ENCODE data around the gene NR3C1.

The NR3C1 gene

GRCh38 chr5:143413958-143414669 is 10.6 kb upstream of the NR3C1 start:
- TF ChIP-seq, protein P1, sequence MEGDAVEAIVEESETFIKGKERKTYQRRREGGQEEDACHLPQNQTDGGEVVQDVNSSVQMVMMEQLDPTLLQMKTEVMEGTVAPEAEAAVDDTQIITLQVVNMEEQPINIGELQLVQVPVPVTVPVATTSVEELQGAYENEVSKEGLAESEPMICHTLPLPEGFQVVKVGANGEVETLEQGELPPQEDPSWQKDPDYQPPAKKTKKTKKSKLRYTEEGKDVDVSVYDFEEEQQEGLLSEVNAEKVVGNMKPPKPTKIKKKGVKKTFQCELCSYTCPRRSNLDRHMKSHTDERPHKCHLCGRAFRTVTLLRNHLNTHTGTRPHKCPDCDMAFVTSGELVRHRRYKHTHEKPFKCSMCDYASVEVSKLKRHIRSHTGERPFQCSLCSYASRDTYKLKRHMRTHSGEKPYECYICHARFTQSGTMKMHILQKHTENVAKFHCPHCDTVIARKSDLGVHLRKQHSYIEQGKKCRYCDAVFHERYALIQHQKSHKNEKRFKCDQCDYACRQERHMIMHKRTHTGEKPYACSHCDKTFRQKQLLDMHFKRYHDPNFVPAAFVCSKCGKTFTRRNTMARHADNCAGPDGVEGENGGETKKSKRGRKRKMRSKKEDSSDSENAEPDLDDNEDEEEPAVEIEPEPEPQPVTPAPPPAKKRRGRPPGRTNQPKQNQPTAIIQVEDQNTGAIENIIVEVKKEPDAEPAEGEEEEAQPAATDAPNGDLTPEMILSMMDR (conservative IDR thresholded peaks at IDR 0.05; ENCODE audit: control insufficient read depth, insufficient read depth, low read depth, low read length): no peak
- no peak for DNase-seq (ENCODE audit: low read depth)
- no peak overlapping the region for H3K4me3 ChIP-seq (ENCODE audit: control insufficient read depth, low read depth, low read length)

DNA sequence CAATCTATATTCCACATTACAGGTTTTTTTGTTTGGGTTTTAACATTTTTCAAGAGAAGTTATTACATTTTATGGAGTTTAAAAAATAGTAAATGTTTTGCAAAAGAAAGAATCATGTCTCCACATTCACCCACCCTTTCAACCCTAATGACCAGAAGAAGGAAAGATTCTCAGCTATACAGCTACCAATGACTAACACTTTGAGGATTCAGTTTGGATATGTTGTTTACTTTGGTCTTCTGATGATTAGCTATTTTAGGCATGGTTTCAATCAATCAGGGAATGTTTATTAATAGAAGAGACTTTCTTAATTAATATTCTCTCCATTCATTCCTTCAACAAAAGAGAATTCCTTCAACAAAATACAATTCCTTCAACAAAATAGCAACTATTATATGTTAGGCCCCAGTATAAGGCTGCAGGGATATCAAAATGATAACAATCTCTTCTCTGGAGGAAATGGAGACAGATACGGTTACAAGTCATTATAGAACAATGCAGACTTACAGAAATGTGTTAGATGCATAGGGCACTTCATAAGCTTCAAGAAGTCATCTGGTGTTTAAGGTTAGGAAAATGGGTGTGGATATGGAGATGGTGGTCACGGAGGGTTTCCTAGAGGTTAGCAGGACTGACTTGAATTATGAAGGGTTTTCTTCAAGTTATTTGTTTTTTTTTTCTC is 9.3 kb upstream of the NR3C1 start:
- TF ChIP-seq, protein P1 (conservative IDR thresholded peaks at IDR 0.05; ENCODE audit: control insufficient read depth, insufficient read depth, low read depth, low read length): no peak
- no peak for DNase-seq (ENCODE audit: low read depth)
- no peak overlapping the region for H3K4me3 ChIP-seq (ENCODE audit: control insufficient read depth, low read depth, low read length)

DNA sequence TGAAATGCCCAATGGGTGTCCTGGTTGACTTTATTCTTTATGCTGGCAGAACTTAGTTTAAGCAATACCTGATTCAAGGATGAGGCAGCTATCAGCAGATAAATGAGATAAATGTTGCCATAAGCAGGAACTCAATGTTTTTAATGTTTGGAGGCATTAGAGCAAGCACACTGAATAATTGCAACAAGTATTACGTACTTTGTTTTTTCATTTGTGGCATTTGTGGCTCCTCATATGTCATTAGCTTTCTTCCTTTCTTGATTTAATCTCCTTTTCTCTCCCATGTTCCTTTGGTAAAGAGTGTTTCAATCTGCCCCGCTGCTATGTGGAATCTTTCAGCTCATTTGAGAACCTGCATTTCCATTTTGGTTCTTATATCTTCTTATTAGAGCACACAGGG is 6.4 kb upstream of the NR3C1 start:
- H3K4me3 ChIP-seq (ENCODE audit: control insufficient read depth, low read depth, low read length): no peak overlapping the region
- TF ChIP-seq, protein P1 (conservative IDR thresholded peaks at IDR 0.05; ENCODE audit: control insufficient read depth, insufficient read depth, low read depth, low read length): no peak
- no peak for DNase-seq (ENCODE audit: low read depth)

- TF ChIP-seq, protein P1 (conservative IDR thresholded peaks at IDR 0.05; ENCODE audit: control insufficient read depth, insufficient read depth, low read depth, low read length): no peak
- DNase-seq (ENCODE audit: low read depth): no peak
- H3K4me3 ChIP-seq (ENCODE audit: control insufficient read depth, low read depth, low read length): no peak overlapping the region
Observed at GRCh38 chr5:143406408-143406807, 2.9 kb upstream of the NR3C1 start.

GRCh38 chr5:143405849-143406098 is 2.3 kb upstream of the NR3C1 start:
- TF ChIP-seq, protein P1 (conservative IDR thresholded peaks at IDR 0.05; ENCODE audit: control insufficient read depth, insufficient read depth, low read depth, low read length): no peak
- DNase-seq (ENCODE audit: low read depth): no peak
- peak overlapping the region; percentile 60 for H3K4me3 ChIP-seq (ENCODE audit: control insufficient read depth, low read depth, low read length)

DNA sequence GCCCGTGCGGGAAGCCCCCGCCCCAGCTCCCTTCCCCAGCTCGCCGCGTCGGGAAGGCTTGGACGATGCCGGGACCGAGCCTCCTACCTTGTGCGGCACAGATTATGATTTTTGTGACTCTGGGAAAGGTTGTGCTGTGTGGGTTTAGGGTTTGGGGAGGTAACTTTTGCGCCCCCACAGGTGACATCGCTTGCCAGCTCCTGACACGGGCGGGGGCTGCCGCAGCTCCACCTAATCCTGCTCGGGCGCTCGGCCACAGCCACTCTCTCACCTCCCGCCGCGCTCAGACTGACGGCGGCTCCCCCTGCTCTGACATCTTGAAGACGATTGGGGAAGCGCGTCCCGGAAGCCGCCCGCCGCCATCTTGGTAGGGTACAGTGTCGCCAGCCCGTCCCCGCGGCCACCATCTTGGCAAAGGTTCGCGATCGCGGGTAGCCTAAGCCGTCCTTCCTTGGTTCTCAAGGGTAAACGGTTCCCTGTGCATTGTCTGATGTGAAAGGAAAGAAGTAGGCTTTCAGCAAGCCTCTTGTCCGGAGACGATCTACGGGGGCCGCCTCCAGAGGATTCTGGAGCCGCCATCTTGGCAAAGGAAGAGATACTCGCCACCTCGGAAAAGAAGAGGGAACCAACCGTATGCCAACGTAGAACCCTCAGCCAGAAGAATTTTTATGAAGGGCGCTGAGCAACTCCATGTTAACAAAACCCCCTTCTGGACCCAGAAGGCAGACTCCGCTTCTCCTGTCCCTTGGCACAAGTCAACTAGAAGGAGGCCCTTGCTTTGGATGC is 1.8 kb upstream of the NR3C1 start:
- DNase-seq (ENCODE audit: low read depth): peak; percentile 71
- peak overlapping the region; percentile 60 for H3K4me3 ChIP-seq (ENCODE audit: control insufficient read depth, low read depth, low read length)
- TF ChIP-seq, protein P1 (conservative IDR thresholded peaks at IDR 0.05; ENCODE audit: control insufficient read depth, insufficient read depth, low read depth, low read length): no peak

Data from fibroblast of mammary gland (primary cell).